IPS DF 6.9 (cell line): ENCODE measurements around the gene JOSD1.

Source experiments
- DNase-seq: peaks from one replicate; pipeline ENCODE4 v3.0.0-alpha.2; 2013; ENCODE audit warnings: low read depth, low spot score
- H3K27ac ChIP-seq: one replicate; pipeline ENCODE4 v1.5.1; 2013; ENCODE audit warnings: low read length, control low read depth
- H3K27me3 ChIP-seq: 2 replicates; pipeline ENCODE4 v1.6.1; 2013; ENCODE audit warnings: mild to moderate bottlenecking, low read length; ENCODE audit not compliant: control insufficient read depth, insufficient read depth
- H3K36me3 ChIP-seq: 2 replicates; pipeline ENCODE4 v1.6.1; 2013; ENCODE audit warnings: low read length; ENCODE audit not compliant: control insufficient read depth, insufficient read depth
- H3K4me1 ChIP-seq: 2 replicates; pipeline ENCODE4 v1.6.1; 2013; ENCODE audit warnings: low read length; ENCODE audit not compliant: control insufficient read depth, insufficient read depth
- H3K4me3 ChIP-seq: 2 replicates; pipeline ENCODE4 v1.5.1; 2013; ENCODE audit warnings: mild to moderate bottlenecking, low read length
- H3K9me3 ChIP-seq: 2 replicates; pipeline ENCODE4 v1.6.1; 2013; ENCODE audit warnings: low read length, inconsistent platforms; ENCODE audit not compliant: control insufficient read depth, insufficient read depth
- WGBS: extraction: QIAGEN DNeasy Blood & Tissue Kit; methylation state at CpG from one replicate; pipeline ENCODE4 v1.1.7; 2013; ENCODE audit warnings: mixed read lengths, missing lambda C conversion rate; ENCODE audit not compliant: insufficient read length, insufficient coverage; 5-methylcytosine and 5-hydroxymethylcytosine counted together

Gene JOSD1

GRCh38 chr22:38685761-38686160 lies 15.0 kb downstream of the JOSD1 start:
- WGBS, result no CpG with 5 or more reads among the region's 1 CpG
- peaks cover 26% of the 10 kb centered on the region; the same call in 1 of the 2 replicates for H3K36me3 ChIP-seq
- no peaks in the 10 kb centered on the region for H3K9me3 ChIP-seq
- no peaks in the 10 kb centered on the region for H3K4me1 ChIP-seq
- H3K27ac ChIP-seq, result no peak overlapping the region
- DNase-seq, result no peak
- H3K27me3 ChIP-seq, result no peaks in the 10 kb centered on the region
- no peak overlapping the region for H3K4me3 ChIP-seq

- DNase-seq, result no peak
- Histone ChIP-seq H3K4me1 (no peaks in the 10 kb centered on the region), H3K9me3 (no peaks in the 10 kb centered on the region), H3K36me3 (peaks cover 26% of the 10 kb centered on the region; the same call in 1 of the 2 replicates), H3K27ac (no peak overlapping the region), H3K4me3 (no peak overlapping the region), H3K27me3 (no peaks in the 10 kb centered on the region)
- no CpG with 5 or more reads among the region's 9 CpGs for WGBS
Measured at GRCh38 chr22:38684895-38685294, 15.8 kb downstream of the JOSD1 start.

DNA sequence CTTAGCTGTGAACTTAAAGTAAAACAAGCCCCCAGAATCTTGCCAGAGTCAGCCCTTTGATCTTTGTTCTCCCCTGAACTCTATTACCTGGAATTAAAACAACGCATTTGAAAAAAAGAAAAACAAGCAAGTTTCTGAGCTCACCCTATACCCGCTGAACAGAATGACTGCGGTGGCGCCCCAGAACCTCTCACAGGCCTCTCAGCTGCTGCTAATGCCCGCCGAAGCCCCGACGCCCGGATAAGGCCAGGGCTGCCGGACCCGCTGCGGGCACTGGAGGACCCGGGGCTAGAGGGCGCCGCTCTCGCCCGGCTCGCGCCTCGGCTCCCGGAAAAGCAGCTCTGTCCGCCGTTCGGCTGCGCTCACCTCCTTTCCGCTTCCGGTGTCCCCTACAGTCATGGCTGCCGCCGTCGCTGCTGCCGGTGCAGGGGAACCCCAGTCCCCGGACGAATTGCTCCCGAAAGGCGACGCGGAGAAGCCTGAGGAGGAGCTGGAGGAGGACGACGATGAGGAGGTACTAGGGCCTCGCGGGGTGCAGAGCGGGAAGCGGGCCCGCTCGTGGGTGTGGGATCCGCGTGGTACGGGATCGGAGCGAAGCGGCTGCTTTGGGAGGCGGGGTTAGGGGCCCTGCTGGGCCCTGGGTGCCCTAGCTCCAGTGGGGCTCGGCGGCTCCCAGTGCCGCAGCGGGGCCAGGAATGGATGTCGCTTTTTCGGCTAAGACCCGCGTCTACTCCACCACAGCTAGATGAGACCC lies 19.0 kb downstream of the JOSD1 start, which contains the start of gene TOMM22:
Gene TOMM22, plus strand, starts transcription at position 376 of the 754 bp plus-strand sequence. Its CDS starts 22 bp downstream, at position 398.
- no peak within 1 kb of the TSS for H3K27ac ChIP-seq
- no peaks in the 10 kb centered on the region for H3K27me3 ChIP-seq
- peaks cover 13% of the 10 kb centered on the region; the same call in 1 of the 2 replicates for H3K36me3 ChIP-seq
- no peaks in the 10 kb centered on the region for H3K4me1 ChIP-seq
- H3K9me3 ChIP-seq, result no peaks in the 10 kb centered on the region
- peak within 1 kb of the TSS; percentile 100 for H3K4me3 ChIP-seq
- DNase-seq, result peak; percentile 80
- WGBS, result no CpG with 5 or more reads among the region's 60 CpGs

DNA sequence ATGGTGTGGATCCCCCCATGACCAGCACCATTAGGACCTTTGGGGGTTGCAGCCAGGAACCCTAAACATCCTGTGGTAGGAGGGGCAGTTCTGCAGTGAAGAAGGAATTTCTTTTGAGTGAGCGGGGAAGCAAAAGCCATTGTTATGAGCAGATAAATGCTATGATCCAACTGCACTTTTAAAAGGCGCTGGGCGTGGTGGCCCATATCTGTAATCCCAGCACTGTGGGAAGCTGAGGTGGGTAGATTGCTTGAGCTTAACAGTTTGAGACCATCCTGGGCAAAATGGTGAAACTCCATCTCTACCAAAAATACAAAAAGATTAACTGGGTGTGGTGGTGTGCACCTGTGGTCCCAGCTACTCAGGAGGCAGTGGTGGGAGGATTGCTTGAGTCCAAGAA lies 24.9 kb downstream of the JOSD1 start:
- Histone ChIP-seq H3K9me3 (no peaks in the 10 kb centered on the region), H3K4me1 (no peaks in the 10 kb centered on the region), H3K27ac (no peak overlapping the region), H3K27me3 (no peaks in the 10 kb centered on the region), H3K36me3 (peaks cover 2% of the 10 kb centered on the region; the same call in 1 of the 2 replicates), H3K4me3 (no peak overlapping the region)
- WGBS, result no CpG with 5 or more reads among the region's 3 CpGs
- no peak for DNase-seq

DNA sequence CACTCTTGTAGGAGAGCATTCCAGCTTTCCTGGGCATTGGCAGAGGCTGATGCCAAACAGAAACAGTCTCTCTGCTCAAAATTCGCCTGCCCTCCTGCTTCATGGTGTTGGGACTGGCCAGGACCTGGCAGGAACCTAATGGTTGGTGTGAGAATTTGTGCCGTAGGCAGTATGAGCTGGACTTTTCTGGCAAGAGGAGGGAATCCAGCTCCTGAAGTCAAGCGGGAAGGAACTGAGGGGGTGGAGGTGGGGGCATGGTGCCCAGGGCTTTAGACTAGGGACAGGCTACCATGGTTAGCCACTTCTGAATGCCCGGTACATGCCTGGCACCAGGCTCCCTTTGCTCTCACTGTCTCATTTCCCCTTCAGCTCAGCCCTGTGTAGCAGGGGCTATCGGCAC lies 25.9 kb downstream of the JOSD1 start:
- no peaks in the 10 kb centered on the region for H3K27me3 ChIP-seq
- H3K36me3 ChIP-seq, result peaks cover 3% of the 10 kb centered on the region; the same call in 1 of the 2 replicates
- no peak for DNase-seq
- no peak overlapping the region for H3K4me3 ChIP-seq
- no peak overlapping the region for H3K27ac ChIP-seq
- no CpG with 5 or more reads among the region's 5 CpGs for WGBS
- no peaks in the 10 kb centered on the region for H3K4me1 ChIP-seq
- no peaks in the 10 kb centered on the region for H3K9me3 ChIP-seq

GRCh38 chr22:38657045-38657909 lies 43.5 kb downstream of the JOSD1 start:
- Histone ChIP-seq H3K36me3 (no peaks in the 10 kb centered on the region), H3K9me3 (no peaks in the 10 kb centered on the region), H3K27ac (no peak overlapping the region), H3K27me3 (no peaks in the 10 kb centered on the region), H3K4me3 (peak overlapping the region; percentile 68), H3K4me1 (no peaks in the 10 kb centered on the region)
- WGBS, result no CpG with 5 or more reads among the region's 16 CpGs
- DNase-seq, result no peak

- no peaks in the 10 kb centered on the region for H3K27me3 ChIP-seq
- peak within 1 kb of the TSS; percentile 68 for H3K4me3 ChIP-seq
- no peaks in the 10 kb centered on the region for H3K4me1 ChIP-seq
- no peak within 1 kb of the TSS for H3K27ac ChIP-seq
- H3K9me3 ChIP-seq, result no peaks in the 10 kb centered on the region
- no CpG with 5 or more reads among the region's 66 CpGs for WGBS
- H3K36me3 ChIP-seq, result no peaks in the 10 kb centered on the region
- peak; percentile 83 for DNase-seq
Measured at GRCh38 chr22:38656256-38657044, 44.3 kb downstream of the JOSD1 start, which contains the start of the genes CBY1 and FAM227A. Gene CBY1, plus strand, starts transcription at chr22:38656638. Its CDS starts 11,417 bp downstream, at chr22:38668055. Gene FAM227A, minus strand, starts transcription at chr22:38656392. Its CDS starts 6,224 bp downstream, at chr22:38650168.

DNA sequence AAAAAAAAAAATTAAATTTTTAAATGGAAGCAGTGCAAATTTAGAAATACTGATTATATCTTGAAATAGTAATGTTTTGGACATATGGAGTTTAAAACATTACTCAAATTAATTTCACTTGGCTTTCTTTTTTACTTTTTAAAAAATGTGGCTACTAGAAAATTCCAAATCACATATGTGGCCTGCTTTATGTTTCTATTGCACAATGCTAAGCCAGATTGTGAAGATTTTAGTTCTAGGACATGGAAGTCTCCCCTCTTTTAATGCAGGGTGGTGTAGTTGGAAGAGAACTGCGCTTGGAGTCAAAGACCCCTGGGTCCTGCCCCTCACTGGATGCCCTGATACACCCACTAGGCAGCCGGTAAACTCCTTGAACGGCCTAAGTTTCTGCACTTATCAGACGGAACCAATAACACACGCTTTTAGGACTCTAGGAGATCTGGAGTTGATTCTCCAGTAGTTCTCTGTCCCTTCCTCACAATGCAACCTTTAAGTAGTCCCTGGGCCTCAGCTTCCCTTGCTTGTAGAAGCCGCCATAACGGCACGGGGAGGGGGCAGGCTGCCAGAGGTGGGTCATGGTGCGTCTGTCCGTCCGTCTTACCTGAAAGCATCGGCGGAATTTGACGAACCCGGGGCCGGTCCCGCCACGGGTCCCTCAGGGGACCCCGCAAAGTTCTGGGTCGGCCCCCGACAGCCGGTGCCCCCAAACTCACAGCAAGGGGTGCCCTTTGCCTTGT lies 45.1 kb downstream of the JOSD1 start:
- Histone ChIP-seq H3K4me1 (no peaks in the 10 kb centered on the region), H3K27me3 (no peaks in the 10 kb centered on the region), H3K9me3 (no peaks in the 10 kb centered on the region), H3K36me3 (no peaks in the 10 kb centered on the region), H3K4me3 (peak overlapping the region; percentile 68), H3K27ac (no peak overlapping the region)
- no peak for DNase-seq
- WGBS, result no CpG with 5 or more reads among the region's 22 CpGs

DNA sequence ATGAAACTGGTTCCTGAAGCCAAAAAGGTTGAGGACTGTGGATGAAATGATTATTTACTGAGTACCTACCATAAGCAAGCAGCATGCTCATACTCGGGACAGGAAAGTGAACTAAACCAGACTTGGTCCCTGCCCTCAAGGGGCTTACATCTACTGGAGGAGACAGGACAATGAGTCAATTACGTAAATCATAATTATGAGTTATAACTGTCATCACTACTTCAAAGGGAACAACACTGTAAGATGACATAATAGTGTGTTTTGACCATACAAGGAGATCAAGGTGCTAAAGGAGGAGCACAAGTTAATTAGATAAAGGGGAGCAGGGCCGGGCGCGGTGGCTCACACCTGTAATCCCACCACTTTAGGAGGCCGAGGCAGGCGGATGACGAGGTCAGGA lies 47.0 kb downstream of the JOSD1 start:
- H3K27ac ChIP-seq, result no peak overlapping the region
- WGBS, result no CpG with 5 or more reads among the region's 8 CpGs
- H3K27me3 ChIP-seq, result no peaks in the 10 kb centered on the region
- no peak overlapping the region for H3K4me3 ChIP-seq
- H3K4me1 ChIP-seq, result no peaks in the 10 kb centered on the region
- no peaks in the 10 kb centered on the region for H3K9me3 ChIP-seq
- DNase-seq, result no peak
- H3K36me3 ChIP-seq, result no peaks in the 10 kb centered on the region
